Pancreas (tissue), 10 donors: ENCODE data around the gene TMEM128. TPM values are rescaled to one million over a fixed set of nuclear protein-coding genes. Genes with fewer than 3 reads are reported as not detected.
"Not testable (repeated sequence)": the region's sequence is repeated elsewhere in the genome, so short reads cannot be mapped to it uniquely, and the experiment has no call there.

Source experiments
- ATAC-seq, 4 donors: fragments of 200-7000 bp; cut with Tn5 transposase; one replicate each; pipeline versions ENCODE4 v1.8.0 to v1.9.1; 2020; ENCODE audit warnings: mild to moderate bottlenecking in 4 of 4, moderate library complexity in 4 of 4
- DNase-seq, 6 donors: peaks; one replicate each; pipeline ENCODE4 v3.0.0-alpha.2; 2020
- FAIRE-seq: peaks from 2 replicates; lab custom pipeline; 2012; peaks lifted over from hg19 to GRCh38; lab: Jason Lieb, UNC
- H3K27ac ChIP-seq, 4 donors: fragments of 200-600 bp; sonication (generic); 1 replicate in 3 of 4; 2 replicates in 1 of 4; pipeline versions ENCODE4 v1.5.0 to v1.8.0; 2020
- H3K27me3 ChIP-seq, 4 donors: fragments of 200-600 bp; one replicate each; pipeline ENCODE4 v1.8.0; 2021
- H3K36me3 ChIP-seq, 3 donors: fragments of 200-600 bp; sonication (generic) in 1 of 3; one replicate each; pipeline versions ENCODE4 v1.5.0 to v1.8.0; 2020 to 2021
- H3K4me1 ChIP-seq, 3 donors: fragments of 200-600 bp; one replicate each; pipeline ENCODE4 v1.8.0; 2021
- H3K4me3 ChIP-seq, 4 donors: fragments of 200-600 bp; sonication (generic) in 2 of 4; one replicate each; pipeline versions ENCODE4 v1.5.0 to v1.8.0; 2020 to 2021
- H3K9me3 ChIP-seq, 4 donors: fragments of 200-600 bp; one replicate each; pipeline ENCODE4 v1.8.0; 2021
- WGBS, 2 donors: extraction: QIAGEN DNeasy Blood & Tissue Kit; methylation state at CpG; one replicate each; pipeline ENCODE4 v1.1.7; 2013; 5-methylcytosine and 5-hydroxymethylcytosine counted together
- intact Hi-C, 3 donors: fragments of 100-400 bp; cut with DNase I; formaldehyde crosslinking; loops; one replicate each; pipeline versions ENCODE4 v1.11.1 to v1.14.2; 2022
- polyA plus RNA-seq, 2 donors: library from polyadenylated mRNA; stranded (reverse); fragments of 200-250 nt; gene quantifications; one replicate each; pipeline ENCODE4 v1.2.3, GENCODE V29; 2013
- total RNA-seq, 6 donors: library from RNA; stranded (reverse); fragmentation: NEBNext Ultra II Directional in 4 of 6; extraction: Animal tissue kit (Norgen Biotek cat#: 25700) in 4 of 6; gene quantifications; one replicate each; pipeline versions ENCODE4 v1.2.1 to v1.2.4, GENCODE V29; 2021 to 2023
- TF ChIP-seq, protein P1 (sequence below), 4 donors: fragments of 200-600 bp; sonication (generic) in 3 of 4; IDR thresholded peaks; one replicate each; pipeline versions ENCODE4 v1.5.0 to v1.8.0; 2021; ENCODE audit warnings: antibody characterized with exemption in 4 of 4
- donor health status: healthy with polysubstance abuse.
- donor health status: DM: no; HTN: no; CAD: no; lungs with moderate emphysema.
- donor health status: DM: no; HTN: no; CAD: no.
- donor health status: control.
- donor health status: control.
- donor health status: Bipolar disorder and iron deficiency.
- donor health status: DM: yes; HTN: yes; CAD: no.
- donor health status: DM: no; HTN: no; CAD: no.
- donor health status: DM: no; HTN: no; CAD: no.
- donor health status: DM: yes; HTN: yes; CAD: no.

Gene TMEM128
- total and polyA plus RNA-seq, 8 donors = 6.5 to 23.3 (median 9.0) TPM

- WGBS, 2 donors = 63 to 66% methylated on average over 5 of the region's 5 CpGs
- DNase-seq = no peak
- H3K27me3 ChIP-seq = no peaks in the 10 kb centered on the region
- intact Hi-C loops = no loop called here
- no peaks in the 10 kb centered on the region for H3K9me3 ChIP-seq
- no peaks in the 10 kb centered on the region for H3K4me1 ChIP-seq
- ATAC-seq = no peak
- TF ChIP-seq, protein P1, sequence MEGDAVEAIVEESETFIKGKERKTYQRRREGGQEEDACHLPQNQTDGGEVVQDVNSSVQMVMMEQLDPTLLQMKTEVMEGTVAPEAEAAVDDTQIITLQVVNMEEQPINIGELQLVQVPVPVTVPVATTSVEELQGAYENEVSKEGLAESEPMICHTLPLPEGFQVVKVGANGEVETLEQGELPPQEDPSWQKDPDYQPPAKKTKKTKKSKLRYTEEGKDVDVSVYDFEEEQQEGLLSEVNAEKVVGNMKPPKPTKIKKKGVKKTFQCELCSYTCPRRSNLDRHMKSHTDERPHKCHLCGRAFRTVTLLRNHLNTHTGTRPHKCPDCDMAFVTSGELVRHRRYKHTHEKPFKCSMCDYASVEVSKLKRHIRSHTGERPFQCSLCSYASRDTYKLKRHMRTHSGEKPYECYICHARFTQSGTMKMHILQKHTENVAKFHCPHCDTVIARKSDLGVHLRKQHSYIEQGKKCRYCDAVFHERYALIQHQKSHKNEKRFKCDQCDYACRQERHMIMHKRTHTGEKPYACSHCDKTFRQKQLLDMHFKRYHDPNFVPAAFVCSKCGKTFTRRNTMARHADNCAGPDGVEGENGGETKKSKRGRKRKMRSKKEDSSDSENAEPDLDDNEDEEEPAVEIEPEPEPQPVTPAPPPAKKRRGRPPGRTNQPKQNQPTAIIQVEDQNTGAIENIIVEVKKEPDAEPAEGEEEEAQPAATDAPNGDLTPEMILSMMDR (IDR thresholded peaks at IDR 0.05) = no peak
- FAIRE-seq = no peak
- H3K4me3 ChIP-seq = no peak overlapping the region
- no peaks in the 10 kb centered on the region for H3K36me3 ChIP-seq
- H3K27ac ChIP-seq = no peak overlapping the region
Measured at GRCh38 chr4:4217113-4217512, 30.9 kb downstream of the TMEM128 start.

DNA sequence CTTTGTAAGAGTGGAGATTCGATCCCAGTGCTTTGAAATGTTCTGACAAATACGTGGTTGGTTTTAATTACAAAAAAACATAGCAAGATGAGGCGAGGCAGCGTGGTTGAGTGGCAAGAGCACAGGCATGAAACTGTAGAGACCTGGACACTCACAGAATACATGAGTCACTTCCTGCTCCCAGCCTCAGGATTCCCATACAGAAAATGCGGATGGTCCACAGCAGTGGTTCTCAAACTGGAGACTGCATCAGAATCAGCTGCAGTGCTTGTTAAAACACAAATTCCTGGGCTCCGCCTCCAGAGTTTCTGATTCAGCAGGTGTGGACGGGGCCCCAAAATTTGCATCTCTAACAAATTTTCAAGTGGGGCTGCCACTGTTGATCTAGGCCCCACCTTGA lies 31.4 kb downstream of the TMEM128 start:
- 63 to 69% methylated on average over 7 of the region's 7 CpGs for WGBS, 2 donors

GRCh38 chr4:4213674-4214073 lies 34.3 kb downstream of the TMEM128 start:
- 57 to 60% methylated on average over 4 of the region's 4 CpGs for WGBS, 2 donors
- DNase-seq, ATAC-seq, H3K9me3 ChIP-seq, H3K36me3 ChIP-seq, H3K4me3 ChIP-seq, H3K4me1 ChIP-seq, FAIRE-seq, H3K27me3 ChIP-seq, intact Hi-C loops, H3K27ac ChIP-seq: not testable (repeated sequence)

More for the DNA sequence above, 31.4 kb downstream of the TMEM128 start:
- no peak for ATAC-seq
- H3K27me3 ChIP-seq = no peaks in the 10 kb centered on the region
- no peaks in the 10 kb centered on the region for H3K36me3 ChIP-seq
- no peaks in the 10 kb centered on the region for H3K4me1 ChIP-seq
- FAIRE-seq = no peak
- no peak overlapping the region for H3K27ac ChIP-seq
- no peak overlapping the region for H3K4me3 ChIP-seq
- no peak for DNase-seq
- intact Hi-C loops = no loop called here
- no peaks in the 10 kb centered on the region for H3K9me3 ChIP-seq
- TF ChIP-seq, protein P1 (IDR thresholded peaks at IDR 0.05) = no peak

- intact Hi-C loops = no loop called here
- H3K27me3 ChIP-seq = no peaks in the 10 kb centered on the region
- H3K4me1 ChIP-seq = no peaks in the 10 kb centered on the region
- ATAC-seq (no peak), FAIRE-seq (no peak), DNase-seq (no peak)
- TF ChIP-seq, protein P1 (IDR thresholded peaks at IDR 0.05) = no peak
- H3K4me3 ChIP-seq = no peak overlapping the region
- H3K36me3 ChIP-seq = no peaks in the 10 kb centered on the region
- no peak overlapping the region for H3K27ac ChIP-seq
- H3K9me3 ChIP-seq = no peaks in the 10 kb centered on the region
Measured at GRCh38 chr4:4206204-4206603, 41.8 kb downstream of the TMEM128 start.

- 59 to 75% methylated on average over 3 of the region's 3 CpGs for WGBS, 2 donors
- TF ChIP-seq, protein P1 (IDR thresholded peaks at IDR 0.05) = no peak
- H3K36me3 ChIP-seq = no peaks in the 10 kb centered on the region
- no peaks in the 10 kb centered on the region for H3K4me1 ChIP-seq
- FAIRE-seq = no peak
- no peak overlapping the region for H3K4me3 ChIP-seq
- H3K27ac ChIP-seq = no peak overlapping the region
- no peak for ATAC-seq
- no peak for DNase-seq
- intact Hi-C loops = no loop called here
- no peaks in the 10 kb centered on the region for H3K27me3 ChIP-seq
- H3K9me3 ChIP-seq = no peaks in the 10 kb centered on the region
Measured at GRCh38 chr4:4204401-4204745, 43.6 kb downstream of the TMEM128 start.
